Placental epithelial cell (primary cell): ENCODE measurements around the gene HOXC12. TPM values are rescaled to one million over a fixed set of nuclear protein-coding genes. Genes with fewer than 3 reads are reported as not detected.

ENCODE experiments used
- small RNA-seq: library from RNA; depleted of rRNA; stranded (forward); fragments of <200 nt; gene quantifications from one replicate; pipeline ENCODE3, GENCODE V24; 2012
- total RNA-seq: library from RNA; depleted of rRNA; stranded (reverse); fragments of >200 nt; gene quantifications from 2 replicates; pipeline ENCODE4 v1.2.3, GENCODE V29; 2012

Gene HOXC12
- total RNA-seq = not detected in 2 replicates

GRCh38 chr12:53954694-53955035 lies at the start of gene HOXC12:
Gene HOXC12, plus strand, starts transcription at chr12:53954903. Its CDS starts 27 bp downstream, at chr12:53954930.

GRCh38 chr12:53938326-53939140 lies 16.2 kb upstream of the HOXC12 start, which contains the start of gene HOXC13:
Gene HOXC13, plus strand, starts transcription at chr12:53938831. Its CDS starts 76 bp downstream, at chr12:53938907.

GRCh38 chr12:53972722-53973235 lies 18.1 kb downstream of the HOXC12 start, which contains the start of gene HOXC11:
Gene HOXC11, plus strand, starts transcription at chr12:53973126. Its CDS starts 116 bp downstream, at chr12:53973242.

GRCh38 chr12:53974084-53975063 lies 19.7 kb downstream of the HOXC12 start, which contains the start of gene HOTAIR:
Gene HOTAIR, minus strand, starts transcription at chr12:53974954.

GRCh38 chr12:53984901-53985691 lies 30.4 kb downstream of the HOXC12 start, which contains the start of gene HOXC10:
Gene HOXC10, plus strand, starts transcription at chr12:53985146. Its CDS starts 114 bp downstream, at chr12:53985260.

GRCh38 chr12:54000116-54001114 lies 45.7 kb downstream of the HOXC12 start, which contains the start of gene HOXC9:
Gene HOXC9, plus strand, starts transcription at chr12:54000161. Its CDS starts 28 bp downstream, at chr12:54000189.

Small RNAs within 50 kb of the gene (small RNA-seq; reads per million reads assigned to genes)
- not detected for gene AC012531.3
- not detected for gene AC012531.4
- not detected for gene MIR196A2
- gene RF01905 = not detected
- gene RF01906 = not detected

Other genes starting within 250 kb of the HOXC12 start
- gene CALCOCO1, start 227.5 kb upstream of the HOXC12 start, total RNA-seq = 129 and 188 TPM in 2 replicates
- gene CISTR, start 202.9 kb upstream of the HOXC12 start, total RNA-seq = not detected in 2 replicates
- gene HOXC13, start 16.1 kb upstream of the HOXC12 start, total RNA-seq = 0.11 TPM in 1 of 2 replicates, not detected in the other
- gene HOXC11, start 18.2 kb downstream of the HOXC12 start, total RNA-seq = not detected in 2 replicates
- not detected in 2 replicates for gene HOTAIR, start 20.1 kb downstream of the HOXC12 start, total RNA-seq
- gene HOXC10, start 30.2 kb downstream of the HOXC12 start, total RNA-seq = not detected in 2 replicates
- gene HOXC9, start 45.3 kb downstream of the HOXC12 start, total RNA-seq = 0.65 TPM in 1 of 2 replicates, not detected in the other
- gene HOXC8, start 54.1 kb downstream of the HOXC12 start, total RNA-seq = 0.11 TPM in 1 of 2 replicates, not detected in the other
- 0.11 and 1.2 TPM in 2 replicates for gene HOXC6, start 73.5 kb downstream of the HOXC12 start, total RNA-seq
- 0.22 and 0.79 TPM in 2 replicates for gene HOXC5, start 78.1 kb downstream of the HOXC12 start, total RNA-seq
- 0.43 and 2.0 TPM in 2 replicates for gene HOXC4, start 98.9 kb downstream of the HOXC12 start, total RNA-seq
- gene SMUG1, start 234.1 kb downstream of the HOXC12 start, total RNA-seq = 35.7 and 45.1 TPM in 2 replicates